A549 (cell line): ENCODE data around the gene SLC29A3. TPM values are rescaled to one million over a fixed set of nuclear protein-coding genes. Genes with fewer than 3 reads are reported as not detected.

Experiments used
- ATAC-seq, 2 experiments: fragments of 200-7000 bp in 1 of 2; fragments of >200 bp in 1 of 2; cut with Nextera tagmentation in 1 of 2; cut with Tn5 transposase in 1 of 2; 3 replicates each; pipeline versions ENCODE4 v1.8.0 to v1.9.1; 2018 to 2020; ENCODE audit warnings: mild to moderate bottlenecking in 1 of 2, moderate library complexity in 1 of 2
- CTCF ChIA-PET: fragments of 300-600 bp; sonication (Branson Sonifier 250); formaldehyde crosslinking; extraction: SDS; loops from one replicate; lab custom pipeline; 2021; ENCODE audit warnings: antibody characterized with exemption, inconsistent platforms; lab: Yijun Ruan, JAX
- POLR2A ChIA-PET: fragments of 350-600 bp; formaldehyde crosslinking; extraction: SDS; loops from one replicate; lab custom pipeline; 2021; ENCODE audit warnings: antibody characterized with exemption, inconsistent platforms; lab: Yijun Ruan, JAX
- DNase-seq, 2 experiments: peaks; one replicate each; pipeline versions ENCODE4 v3.0.0 to v3.0.0-alpha.2; 2011 to 2016; ENCODE audit warnings: low read depth in 1 of 2, low spot score in 1 of 2
- FAIRE-seq: peaks from 2 replicates; lab custom pipeline; 2011; peaks lifted over from hg19 to GRCh38; lab: Jason Lieb, UNC
- H3K27ac ChIP-seq, 2 experiments: fragments of >200 bp; sonication (Bioruptor Twin); formaldehyde crosslinking; 3 replicates each; pipeline ENCODE4 v1.5.1; 2016 to 2017
- H3K4me1 ChIP-seq: fragments of >200 bp; sonication (Bioruptor Twin); formaldehyde crosslinking; 3 replicates; pipeline ENCODE4 v1.6.1; 2016
- H3K4me2 ChIP-seq: fragments of >200 bp; sonication (Bioruptor Twin); formaldehyde crosslinking; 3 replicates; pipeline ENCODE4 v1.6.1; 2016
- H3K4me3 ChIP-seq: fragments of >200 bp; sonication (Bioruptor Twin); formaldehyde crosslinking; 3 replicates; pipeline ENCODE4 v1.5.1; 2016
- H3K9me3 ChIP-seq: fragments of >200 bp; sonication (Bioruptor Twin); formaldehyde crosslinking; 3 replicates; pipeline ENCODE4 v1.6.1; 2016
- CEBPB ChIP-seq, 2 experiments: fragments of >200 bp in 1 of 2; sonication (Bioruptor Twin) in 1 of 2; formaldehyde crosslinking in 1 of 2; IDR thresholded peaks; 2 replicates each; pipeline ENCODE4 v1.6.1; 2012 to 2016
- CHD2 ChIP-seq: fragments of 150-350 bp; IDR thresholded peaks from 2 replicates; pipeline ENCODE4 v1.6.1; 2014; ENCODE audit warnings: low read length; ENCODE audit not compliant: partially characterized antibody
- EHF ChIP-seq: fragments of 250-450 bp; sonication (Bioruptor Pico); IDR thresholded peaks from 2 replicates; pipeline ENCODE4 v1.5.0; 2020; ENCODE audit warnings: mild to moderate bottlenecking
- EHMT2 ChIP-seq: fragments of 200-600 bp; sonication (generic); IDR thresholded peaks from 2 replicates; pipeline ENCODE4 v1.6.1; 2016; ENCODE audit warnings: antibody characterized with exemption, low read depth, mild to moderate bottlenecking, moderate library complexity
- EP300 ChIP-seq, 2 experiments: fragments of >200 bp; sonication (Bioruptor Twin); formaldehyde crosslinking; IDR thresholded peaks; 2 replicates in 1 of 2; 3 replicates in 1 of 2; pipeline ENCODE4 v1.6.1; 2016 to 2017
- ESRRA ChIP-seq: fragments of 150-350 bp; IDR thresholded peaks from 2 replicates; pipeline ENCODE4 v1.6.1; 2014; ENCODE audit warnings: mild to moderate bottlenecking, low read length, borderline replicate concordance
- FOSL2 ChIP-seq, 2 experiments: fragments of 450-650 bp in 1 of 2; fragments of >200 bp in 1 of 2; sonication (Bioruptor Twin) in 1 of 2; formaldehyde crosslinking; IDR thresholded peaks; 2 replicates each; pipeline versions ENCODE4 v1.5.0 to v1.6.1; 2016 to 2020; ENCODE audit warnings: mild to moderate bottlenecking in 1 of 2, moderate library complexity in 1 of 2
- FOXS1 ChIP-seq: fragments of 250-450 bp; sonication (Bioruptor Pico); IDR thresholded peaks from 2 replicates; pipeline ENCODE4 v1.5.0; 2020; ENCODE audit warnings: mild to moderate bottlenecking, moderate library complexity
- GATA3 ChIP-seq: IDR thresholded peaks from 2 replicates; pipeline ENCODE4 v1.6.1; 2012; ENCODE audit warnings: borderline replicate concordance
- HOXA7 ChIP-seq: fragments of 250-450 bp; sonication (Bioruptor Pico); IDR thresholded peaks from 2 replicates; pipeline ENCODE4 v1.5.0; 2020; ENCODE audit warnings: mild to moderate bottlenecking, moderate library complexity
- HOXB13 ChIP-seq: fragments of 250-450 bp; sonication (Bioruptor Pico); IDR thresholded peaks from 2 replicates; pipeline ENCODE4 v1.5.0; 2020; ENCODE audit warnings: low read depth, mild to moderate bottlenecking, moderate library complexity
- JUNB ChIP-seq: fragments of >200 bp; sonication (Bioruptor Twin); formaldehyde crosslinking; IDR thresholded peaks from 2 replicates; pipeline ENCODE4 v1.6.1; 2016
- KDM1A ChIP-seq: fragments of 200-600 bp; sonication (generic); IDR thresholded peaks from 2 replicates; pipeline ENCODE4 v1.6.1; 2016; ENCODE audit warnings: low read depth, mild to moderate bottlenecking
- MAFK ChIP-seq: fragments of 450-650 bp; IDR thresholded peaks from 2 replicates; pipeline ENCODE4 v1.6.1; 2014; ENCODE audit not compliant: partially characterized antibody
- NFE2L2 ChIP-seq: fragments of 150-350 bp; conservative IDR thresholded peaks from 2 replicates; pipeline ENCODE4 v1.6.1; 2014; ENCODE audit warnings: low read length
- NPAS2 ChIP-seq: fragments of 250-450 bp; sonication (Bioruptor Pico); IDR thresholded peaks from 2 replicates; pipeline ENCODE4 v1.8.0; 2022; ENCODE audit warnings: mild to moderate bottlenecking, moderate library complexity, borderline replicate concordance
- NR3C1 ChIP-seq: fragments of >200 bp; sonication (Bioruptor Twin); formaldehyde crosslinking; IDR thresholded peaks from 3 replicates; pipeline ENCODE4 v1.6.1; 2017
- PHF8 ChIP-seq: fragments of 200-600 bp; sonication (generic); IDR thresholded peaks from 2 replicates; pipeline ENCODE4 v1.6.1; 2016; ENCODE audit warnings: low read depth, mild to moderate bottlenecking, antibody characterized with exemption, moderate library complexity, borderline replicate concordance
- POLR2AphosphoS2 ChIP-seq: conservative IDR thresholded peaks from 2 replicates; pipeline ENCODE4 v1.6.1; 2012; ENCODE audit warnings: low read length, improper control_type of control experiment, inconsistent platforms
- RAD21 ChIP-seq, 2 experiments: fragments of >200 bp in 1 of 2; sonication (Bioruptor Twin) in 1 of 2; formaldehyde crosslinking in 1 of 2; IDR thresholded peaks in 1 of 2; conservative IDR thresholded peaks in 1 of 2; 2 replicates in 1 of 2; 3 replicates in 1 of 2; pipeline ENCODE4 v1.6.1; 2012 to 2018; ENCODE audit warnings: inconsistent platforms in 1 of 2
- RCOR1 ChIP-seq: fragments of 150-350 bp; IDR thresholded peaks from 2 replicates; pipeline ENCODE4 v1.6.1; 2014; ENCODE audit warnings: antibody characterized with exemption, low read length, low read depth
- TFCP2L1 ChIP-seq: fragments of 250-450 bp; sonication (Bioruptor Pico); IDR thresholded peaks from 2 replicates; pipeline ENCODE4 v1.5.0; 2021; ENCODE audit warnings: mild to moderate bottlenecking
- TP53 ChIP-seq: fragments of 250-450 bp; sonication (Bioruptor Pico); IDR thresholded peaks from 2 replicates; pipeline ENCODE4 v1.5.0; 2021; ENCODE audit warnings: mild to moderate bottlenecking, moderate library complexity
- ZC3H11A ChIP-seq: fragments of 450-650 bp; IDR thresholded peaks from 2 replicates; pipeline ENCODE4 v1.6.1; 2014; ENCODE audit warnings: antibody characterized with exemption, mild to moderate bottlenecking
- ZNF302 ChIP-seq: fragments of 250-450 bp; sonication (Bioruptor Pico); IDR thresholded peaks from 2 replicates; pipeline ENCODE4 v1.9.0; 2021; ENCODE audit warnings: inconsistent platforms, mild to moderate bottlenecking, moderate library complexity
- ZSCAN20 ChIP-seq: fragments of 250-450 bp; sonication (Bioruptor Pico); IDR thresholded peaks from 2 replicates; pipeline ENCODE4 v1.8.0; 2022; ENCODE audit warnings: mild to moderate bottlenecking, moderate library complexity
- WGBS: methylation state at CpG from one replicate; pipeline ENCODE4 v1.1.6; 2017; ENCODE audit errors: missing lambda C conversion rate; 5-methylcytosine and 5-hydroxymethylcytosine counted together
- polyA minus RNA-seq: library from RNA; depleted of rRNA, polyadenylated mRNA; stranded (reverse); fragments of >200 nt; gene quantifications from 2 replicates; pipeline ENCODE4 v1.2.3, GENCODE V29; 2011; rRNA and poly(A)+ RNA removed
- polyA plus RNA-seq, 4 experiments: library from polyadenylated mRNA; depleted of rRNA in 3 of 4; stranded (reverse); fragments of >200 nt; fragmentation: RNase III in 1 of 4; extraction: RNeasy Plus Mini Kit Qiagen cat#74134 plus additional on column Dnase treatment in 1 of 4; gene quantifications; 2 replicates in 3 of 4; 3 replicates in 1 of 4; pipeline ENCODE4 v1.2.3, GENCODE V29; 2011 to 2017
- TF ChIP-seq, protein P1 (sequence below): fragments of 150-350 bp; IDR thresholded peaks from 2 replicates; pipeline ENCODE4 v1.6.1; 2014; ENCODE audit warnings: low read depth, mild to moderate bottlenecking, low read length
- TF ChIP-seq, protein P2 (sequence below): fragments of 450-650 bp; IDR thresholded peaks from 2 replicates; pipeline ENCODE4 v1.6.1; 2014; ENCODE audit warnings: antibody characterized with exemption
- TF ChIP-seq, protein P3 (sequence below): fragments of 250-450 bp; sonication (Bioruptor Pico); IDR thresholded peaks from 2 replicates; pipeline ENCODE4 v1.5.0; 2020; ENCODE audit warnings: low read depth, mild to moderate bottlenecking, moderate library complexity
- TF ChIP-seq, protein P4 (sequence below): fragments of 250-450 bp; sonication (Bioruptor Pico); IDR thresholded peaks from 2 replicates; pipeline ENCODE4 v1.5.0; 2021; ENCODE audit warnings: mild to moderate bottlenecking, moderate library complexity, borderline replicate concordance
- TF ChIP-seq, protein P5 (sequence below): fragments of >200 bp; sonication (Bioruptor Twin); formaldehyde crosslinking; IDR thresholded peaks from 3 replicates; pipeline ENCODE4 v1.6.1; 2016
- TF ChIP-seq, protein P6 (sequence below): fragments of >200 bp; sonication (Bioruptor Twin); formaldehyde crosslinking; IDR thresholded peaks from 2 replicates; pipeline ENCODE4 v1.6.1; 2016
- TF ChIP-seq, protein P7 (sequence below): IDR thresholded peaks from 2 replicates; pipeline ENCODE4 v1.6.1; 2012

Gene SLC29A3
- 7.2 and 12.6 TPM in 2 replicates for polyA plus RNA-seq (2011; rRNA removed)
- 9.7 and 14.7 TPM in 2 replicates for polyA plus RNA-seq (2012; cell fraction: cytosol; rRNA removed)
- polyA plus RNA-seq (2012; cell fraction: nucleus; rRNA removed) = 14.0 and 15.5 TPM in 2 replicates
- 9.9 to 11.4 TPM (median 10.2 TPM) in 3 replicates for polyA plus RNA-seq (2017; fragmentation: RNase III; extraction: RNeasy Plus Mini Kit Qiagen cat#74134 plus additional on column Dnase treatment)
- 16.2 and 18.7 TPM in 2 replicates for polyA minus RNA-seq

DNA sequence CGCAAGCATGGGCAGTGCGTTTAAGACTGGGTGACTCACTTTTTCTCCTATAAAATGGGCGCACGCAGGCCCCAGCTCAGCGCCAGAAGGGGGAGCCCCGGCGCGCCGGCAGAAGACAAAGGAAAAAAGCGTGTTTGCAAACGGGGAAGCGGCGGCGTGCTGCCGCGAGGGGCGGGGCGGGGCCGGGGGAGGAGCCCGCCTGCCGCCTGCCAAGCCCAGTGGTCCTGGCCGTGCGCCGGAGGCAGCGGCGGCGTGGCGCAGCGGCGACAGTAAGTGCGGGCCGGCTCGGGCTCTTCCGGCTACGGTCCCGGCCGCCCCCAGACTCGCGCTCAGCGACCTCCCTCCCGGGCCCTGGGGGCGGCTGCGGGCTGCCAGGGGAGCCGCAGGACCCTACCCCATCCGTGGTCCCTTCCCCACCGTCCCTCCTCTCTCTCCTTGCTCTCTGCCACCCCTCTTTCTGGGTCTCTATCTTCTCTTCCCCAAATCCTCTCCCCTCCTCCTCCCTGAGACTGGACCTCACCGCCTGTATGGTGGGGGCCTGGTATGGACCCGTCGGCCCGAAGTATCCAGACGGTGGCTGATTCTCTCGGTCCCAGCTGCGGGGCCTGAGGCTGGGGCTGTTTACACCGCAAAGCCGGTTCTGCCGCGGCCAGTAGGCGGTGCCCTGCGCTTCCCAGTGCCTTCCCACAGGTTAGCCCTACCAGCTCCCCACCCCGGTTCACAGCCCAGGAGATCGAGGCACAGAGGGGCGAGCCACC lies at the start of gene SLC29A3:
Gene SLC29A3, plus strand, starts transcription at position 218 of the 758 bp plus-strand sequence. Its CDS starts 51 bp downstream, at position 269.
- Histone ChIP-seq H3K4me1 (peaks cover 14% of the 10 kb centered on the region), H3K9me3 (no peaks in the 10 kb centered on the region), H3K27ac (peak within 1 kb of the TSS; percentile 89 to 96), H3K4me2 (peak within 1 kb of the TSS; percentile 82), H3K4me3 (peak within 1 kb of the TSS; percentile 78)
- ATAC-seq (peak; percentile 93 to 96), DNase-seq (peak; percentile 79 to 83), FAIRE-seq (no peak)
- CTCF ChIA-PET = interaction anchor here (0.5 to 44.0 kb wide), 54 partner anchors 10 to 578 kb away, joined by 3 to 977 read pairs (median 4); partner anchors contain the start of genes CDH23 and VSIR
- POLR2A ChIA-PET = interaction anchor here (0.6 to 2.6 kb wide), 23 partner anchors 10 to 440 kb away, joined by 3 to 36 read pairs (median 4); partner anchors contain the start of gene CDH23
- WGBS = under 1% methylated on average over 33 of the region's 62 CpGs
- TF ChIP-seq POLR2AphosphoS2 (no peak), HOXA7 (no peak), RCOR1 (0 out of 2 replicates have a peak, but pooled peaks have one; percentile 79), FOSL2 (IDR thresholded peaks at IDR 0.05) (no peak), FOSL2 (CRISPR knock-in tag; IDR thresholded peaks at IDR 0.05) (peak; percentile 71), NPAS2 (CRISPR knock-in tag) (no peak), KDM1A (peak; percentile 98), CEBPB (IDR thresholded peaks at IDR 0.05) (no peak), FOXS1 (CRISPR knock-in tag) (no peak), ZC3H11A (no peak), TFCP2L1 (CRISPR knock-in tag) (no peak), ZSCAN20 (CRISPR knock-in tag) (no peak), RAD21 (conservative IDR thresholded peaks at IDR 0.05 in 1 of 2, IDR thresholded peaks at IDR 0.05 in 1 of 2) (peak; percentile 79 to 81), EHF (CRISPR knock-in tag) (no peak), ESRRA (no peak), NR3C1 (no peak), EHMT2 (no peak), HOXB13 (no peak), JUNB (no peak), CHD2 (no peak), GATA3 (0 out of 2 replicates have a peak, but pooled peaks have one; percentile 19), NFE2L2 (no peak), EP300 (IDR thresholded peaks at IDR 0.05) (no peak), ZNF302 (CRISPR knock-in tag) (no peak), MAFK (no peak), TP53 (CRISPR knock-in tag) (no peak), PHF8 (peak; percentile 23; the same call in 1 of the 2 replicates)
- TF ChIP-seq, protein P1, sequence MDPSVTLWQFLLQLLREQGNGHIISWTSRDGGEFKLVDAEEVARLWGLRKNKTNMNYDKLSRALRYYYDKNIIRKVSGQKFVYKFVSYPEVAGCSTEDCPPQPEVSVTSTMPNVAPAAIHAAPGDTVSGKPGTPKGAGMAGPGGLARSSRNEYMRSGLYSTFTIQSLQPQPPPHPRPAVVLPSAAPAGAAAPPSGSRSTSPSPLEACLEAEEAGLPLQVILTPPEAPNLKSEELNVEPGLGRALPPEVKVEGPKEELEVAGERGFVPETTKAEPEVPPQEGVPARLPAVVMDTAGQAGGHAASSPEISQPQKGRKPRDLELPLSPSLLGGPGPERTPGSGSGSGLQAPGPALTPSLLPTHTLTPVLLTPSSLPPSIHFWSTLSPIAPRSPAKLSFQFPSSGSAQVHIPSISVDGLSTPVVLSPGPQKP = no peak
- TF ChIP-seq, protein P2, sequence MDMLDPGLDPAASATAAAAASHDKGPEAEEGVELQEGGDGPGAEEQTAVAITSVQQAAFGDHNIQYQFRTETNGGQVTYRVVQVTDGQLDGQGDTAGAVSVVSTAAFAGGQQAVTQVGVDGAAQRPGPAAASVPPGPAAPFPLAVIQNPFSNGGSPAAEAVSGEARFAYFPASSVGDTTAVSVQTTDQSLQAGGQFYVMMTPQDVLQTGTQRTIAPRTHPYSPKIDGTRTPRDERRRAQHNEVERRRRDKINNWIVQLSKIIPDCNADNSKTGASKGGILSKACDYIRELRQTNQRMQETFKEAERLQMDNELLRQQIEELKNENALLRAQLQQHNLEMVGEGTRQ = no peak
- TF ChIP-seq, protein P3, sequence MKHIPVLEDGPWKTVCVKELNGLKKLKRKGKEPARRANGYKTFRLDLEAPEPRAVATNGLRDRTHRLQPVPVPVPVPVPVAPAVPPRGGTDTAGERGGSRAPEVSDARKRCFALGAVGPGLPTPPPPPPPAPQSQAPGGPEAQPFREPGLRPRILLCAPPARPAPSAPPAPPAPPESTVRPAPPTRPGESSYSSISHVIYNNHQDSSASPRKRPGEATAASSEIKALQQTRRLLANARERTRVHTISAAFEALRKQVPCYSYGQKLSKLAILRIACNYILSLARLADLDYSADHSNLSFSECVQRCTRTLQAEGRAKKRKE (CRISPR knock-in tag) = no peak
- TF ChIP-seq, protein P4, sequence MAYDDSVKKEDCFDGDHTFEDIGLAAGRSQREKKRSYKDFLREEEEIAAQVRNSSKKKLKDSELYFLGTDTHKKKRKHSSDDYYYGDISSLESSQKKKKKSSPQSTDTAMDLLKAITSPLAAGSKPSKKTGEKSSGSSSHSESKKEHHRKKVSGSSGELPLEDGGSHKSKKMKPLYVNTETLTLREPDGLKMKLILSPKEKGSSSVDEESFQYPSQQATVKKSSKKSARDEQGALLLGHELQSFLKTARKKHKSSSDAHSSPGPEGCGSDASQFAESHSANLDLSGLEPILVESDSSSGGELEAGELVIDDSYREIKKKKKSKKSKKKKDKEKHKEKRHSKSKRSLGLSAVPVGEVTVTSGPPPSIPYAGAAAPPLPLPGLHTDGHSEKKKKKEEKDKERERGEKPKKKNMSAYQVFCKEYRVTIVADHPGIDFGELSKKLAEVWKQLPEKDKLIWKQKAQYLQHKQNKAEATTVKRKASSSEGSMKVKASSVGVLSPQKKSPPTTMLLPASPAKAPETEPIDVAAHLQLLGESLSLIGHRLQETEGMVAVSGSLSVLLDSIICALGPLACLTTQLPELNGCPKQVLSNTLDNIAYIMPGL (CRISPR knock-in tag) = no peak
- TF ChIP-seq, protein P5, sequence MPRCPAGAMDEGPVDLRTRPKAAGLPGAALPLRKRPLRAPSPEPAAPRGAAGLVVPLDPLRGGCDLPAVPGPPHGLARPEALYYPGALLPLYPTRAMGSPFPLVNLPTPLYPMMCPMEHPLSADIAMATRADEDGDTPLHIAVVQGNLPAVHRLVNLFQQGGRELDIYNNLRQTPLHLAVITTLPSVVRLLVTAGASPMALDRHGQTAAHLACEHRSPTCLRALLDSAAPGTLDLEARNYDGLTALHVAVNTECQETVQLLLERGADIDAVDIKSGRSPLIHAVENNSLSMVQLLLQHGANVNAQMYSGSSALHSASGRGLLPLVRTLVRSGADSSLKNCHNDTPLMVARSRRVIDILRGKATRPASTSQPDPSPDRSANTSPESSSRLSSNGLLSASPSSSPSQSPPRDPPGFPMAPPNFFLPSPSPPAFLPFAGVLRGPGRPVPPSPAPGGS = peak; percentile 90
- TF ChIP-seq, protein P6, sequence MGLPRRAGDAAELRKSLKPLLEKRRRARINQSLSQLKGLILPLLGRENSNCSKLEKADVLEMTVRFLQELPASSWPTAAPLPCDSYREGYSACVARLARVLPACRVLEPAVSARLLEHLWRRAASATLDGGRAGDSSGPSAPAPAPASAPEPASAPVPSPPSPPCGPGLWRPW = no peak
- TF ChIP-seq, protein P7, sequence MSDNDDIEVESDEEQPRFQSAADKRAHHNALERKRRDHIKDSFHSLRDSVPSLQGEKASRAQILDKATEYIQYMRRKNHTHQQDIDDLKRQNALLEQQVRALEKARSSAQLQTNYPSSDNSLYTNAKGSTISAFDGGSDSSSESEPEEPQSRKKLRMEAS = peak; percentile 75
